GM12801 (cell line): ENCODE results near the gene MPDZ.

Experiments used
- CTCF ChIP-seq: IDR thresholded peaks from one replicate; pipeline ENCODE4 v1.5.1; 2011; ENCODE audit warnings: control low read depth; ENCODE audit not compliant: insufficient read length; ENCODE audit errors: extremely low read depth

The MPDZ gene

GRCh38 chr9:13083366-13083765 is 196.1 kb downstream of the MPDZ start:
- no peak for TF ChIP-seq CTCF

- TF ChIP-seq CTCF, result no peak
These were observed 196.7 kb downstream of the MPDZ start for GRCh38 chr9:13082796-13083195.

- TF ChIP-seq CTCF, result no peak
These were observed 201.3 kb downstream of the MPDZ start for GRCh38 chr9:13078164-13078563.

- TF ChIP-seq CTCF, result no peak
These were observed 202.9 kb downstream of the MPDZ start for GRCh38 chr9:13076616-13077015.

- TF ChIP-seq CTCF, result no peak
These were observed 207.6 kb downstream of the MPDZ start for GRCh38 chr9:13071921-13072320.

GRCh38 chr9:13070612-13071595 is 208.6 kb downstream of the MPDZ start:
- TF ChIP-seq CTCF, result no peak

- TF ChIP-seq CTCF, result no peak
These were observed 210.0 kb downstream of the MPDZ start for GRCh38 chr9:13069498-13069897.
